ENCODE data around the gene SEMA6B. TPM values are rescaled to one million over a fixed set of nuclear protein-coding genes. Genes with fewer than 3 reads are reported as not detected.

SEMA6B gene
- total and polyA plus RNA-seq, 9 donors = 15.6 to 63.2 (median 50.8) TPM

DNA sequence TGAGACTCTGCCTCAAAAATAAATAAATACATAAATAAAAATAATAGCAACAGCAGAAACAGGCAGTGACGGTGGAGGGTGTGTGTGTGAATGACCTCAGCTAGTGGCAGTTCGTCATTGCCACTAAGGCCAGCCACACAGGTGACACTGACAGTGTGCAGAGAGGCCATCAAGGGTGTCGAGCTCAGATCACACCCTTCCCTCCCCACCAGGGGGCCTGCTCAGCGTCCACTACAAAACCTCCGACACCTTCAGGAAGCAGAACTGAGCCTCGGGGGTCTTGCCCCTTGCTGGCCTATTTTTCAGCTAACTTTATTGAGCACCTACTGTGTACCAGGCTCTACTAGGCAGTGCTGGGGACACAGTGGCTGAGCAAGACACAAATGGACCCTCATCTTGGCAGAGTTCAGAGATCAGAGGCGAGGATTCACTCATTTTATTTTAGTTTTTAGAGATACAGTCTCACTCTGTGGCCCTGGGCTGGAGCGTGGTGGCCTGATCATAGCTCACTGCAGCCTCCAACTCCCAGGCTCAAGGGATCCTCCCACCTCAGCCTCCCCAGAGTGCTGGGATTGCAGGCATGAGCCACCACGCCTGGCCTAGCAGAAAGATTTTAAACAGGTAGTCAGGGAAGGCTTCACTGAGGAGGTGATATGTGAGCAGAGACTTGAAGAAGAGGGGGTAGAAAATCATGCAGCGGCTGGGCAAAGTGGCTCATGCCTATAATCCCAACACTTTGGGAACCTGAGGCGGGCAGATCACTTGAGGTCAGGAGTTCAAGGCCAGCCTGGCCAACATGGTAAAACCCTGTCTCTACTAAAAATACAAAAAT, 30.3 kb upstream of the SEMA6B start:
- Histone ChIP-seq H3K27me3 (ENCODE audit: control insufficient read depth, insufficient read depth, low read length) (peaks cover 12% of the 10 kb centered on the region), H3K4me1 (ENCODE audit: control insufficient read depth, insufficient read depth, low read length) (peaks cover 34% of the 10 kb centered on the region), H3K4me3 (ENCODE audit: low read length) (no peak overlapping the region), H3K27ac (ENCODE audit: low read length) (no peak overlapping the region), H3K36me3 (ENCODE audit: control insufficient read depth, insufficient read depth, low read length) (no peaks in the 10 kb centered on the region), H3K9me3 (replicated peaks; ENCODE audit: control insufficient read depth, low read depth, low read length) (no peaks in the 10 kb centered on the region)
- no peak for DNase-seq
- 49% methylated on average over 6 of the region's 11 CpGs for whole genome bisulfite sequencing (ENCODE audit: insufficient coverage)

- DNase-seq = no peak
- no peaks in the 10 kb centered on the region for H3K9me3 ChIP-seq (replicated peaks; ENCODE audit: control insufficient read depth, low read depth, low read length)
- no peaks in the 10 kb centered on the region for H3K36me3 ChIP-seq (ENCODE audit: control insufficient read depth, insufficient read depth, low read length)
- H3K27ac ChIP-seq (ENCODE audit: low read length) = peak overlapping the region; percentile 42
- H3K27me3 ChIP-seq (ENCODE audit: control insufficient read depth, insufficient read depth, low read length) = peaks cover 21% of the 10 kb centered on the region
- no peak overlapping the region for H3K4me3 ChIP-seq (ENCODE audit: low read length)
- WGBS (ENCODE audit: insufficient coverage) = 36% methylated on average over 7 of the region's 9 CpGs
- peaks cover 42% of the 10 kb centered on the region for H3K4me1 ChIP-seq (ENCODE audit: control insufficient read depth, insufficient read depth, low read length)
Measured at GRCh38 chr19:4588291-4588761, 28.8 kb upstream of the SEMA6B start.

GRCh38 chr19:4587527-4587926, 28.0 kb upstream of the SEMA6B start:
- Histone ChIP-seq H3K27me3 (ENCODE audit: control insufficient read depth, insufficient read depth, low read length) (peaks cover 22% of the 10 kb centered on the region), H3K4me1 (ENCODE audit: control insufficient read depth, insufficient read depth, low read length) (peaks cover 38% of the 10 kb centered on the region)
- 80% methylated on average over 1 of the region's 6 CpGs for WGBS (ENCODE audit: insufficient coverage)

DNA sequence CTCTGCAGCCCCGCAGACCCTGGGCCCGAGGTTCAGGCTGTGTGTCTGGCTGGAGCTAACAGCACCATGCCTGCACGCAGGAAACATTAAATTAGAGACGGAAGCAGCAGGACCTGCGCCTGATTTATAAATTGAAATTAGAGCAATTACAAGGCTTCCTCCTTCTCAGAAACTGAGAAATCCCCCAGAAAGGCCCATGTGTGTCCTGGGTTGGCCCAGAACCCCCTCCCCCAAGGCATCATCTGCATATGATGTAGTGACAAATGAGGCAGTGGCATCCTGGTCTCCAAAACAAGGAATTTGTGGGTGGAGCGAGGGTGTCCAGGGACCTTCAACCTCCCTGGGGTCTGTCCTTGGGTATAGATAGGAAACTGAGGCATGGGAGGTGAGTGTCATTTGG, 27.2 kb upstream of the SEMA6B start:
- peaks cover 44% of the 10 kb centered on the region for H3K4me1 ChIP-seq (ENCODE audit: control insufficient read depth, insufficient read depth, low read length)
- H3K36me3 ChIP-seq (ENCODE audit: control insufficient read depth, insufficient read depth, low read length) = no peaks in the 10 kb centered on the region
- no peak for DNase-seq
- WGBS (ENCODE audit: insufficient coverage) = 33% methylated on average over 1 of the region's 6 CpGs
- H3K27me3 ChIP-seq (ENCODE audit: control insufficient read depth, insufficient read depth, low read length) = peaks cover 28% of the 10 kb centered on the region
- no peak overlapping the region for H3K4me3 ChIP-seq (ENCODE audit: low read length)
- H3K9me3 ChIP-seq (replicated peaks; ENCODE audit: control insufficient read depth, low read depth, low read length) = no peaks in the 10 kb centered on the region
- H3K27ac ChIP-seq (ENCODE audit: low read length) = no peak overlapping the region

More at GRCh38 chr19:4587527-4587926, 28.0 kb upstream of the SEMA6B start:
- no peak for DNase-seq
- Histone ChIP-seq H3K27ac (ENCODE audit: low read length) (peak overlapping the region; percentile 2), H3K9me3 (replicated peaks; ENCODE audit: control insufficient read depth, low read depth, low read length) (no peaks in the 10 kb centered on the region), H3K4me3 (ENCODE audit: low read length) (no peak overlapping the region), H3K36me3 (ENCODE audit: control insufficient read depth, insufficient read depth, low read length) (no peaks in the 10 kb centered on the region)

GRCh38 chr19:4586245-4586644, 26.8 kb upstream of the SEMA6B start:
- no peak for DNase-seq
- peaks cover 29% of the 10 kb centered on the region for H3K27me3 ChIP-seq (ENCODE audit: control insufficient read depth, insufficient read depth, low read length)
- 25% methylated on average over 1 of the region's 6 CpGs for WGBS (ENCODE audit: insufficient coverage)
- H3K36me3 ChIP-seq (ENCODE audit: control insufficient read depth, insufficient read depth, low read length) = no peaks in the 10 kb centered on the region
- no peak overlapping the region for H3K27ac ChIP-seq (ENCODE audit: low read length)
- H3K9me3 ChIP-seq (replicated peaks; ENCODE audit: control insufficient read depth, low read depth, low read length) = no peaks in the 10 kb centered on the region
- H3K4me1 ChIP-seq (ENCODE audit: control insufficient read depth, insufficient read depth, low read length) = peaks cover 45% of the 10 kb centered on the region
- no peak overlapping the region for H3K4me3 ChIP-seq (ENCODE audit: low read length)

- Histone ChIP-seq H3K36me3 (ENCODE audit: control insufficient read depth, insufficient read depth, low read length) (no peaks in the 10 kb centered on the region), H3K4me3 (ENCODE audit: low read length) (no peak overlapping the region), H3K27ac (ENCODE audit: low read length) (no peak overlapping the region), H3K9me3 (replicated peaks; ENCODE audit: control insufficient read depth, low read depth, low read length) (no peaks in the 10 kb centered on the region), H3K4me1 (ENCODE audit: control insufficient read depth, insufficient read depth, low read length) (peaks cover 48% of the 10 kb centered on the region), H3K27me3 (ENCODE audit: control insufficient read depth, insufficient read depth, low read length) (peaks cover 33% of the 10 kb centered on the region)
- no CpG with 5 or more reads among the region's 1 CpG for WGBS (ENCODE audit: insufficient coverage)
- no peak for DNase-seq
Measured at GRCh38 chr19:4585556-4585955, 26.1 kb upstream of the SEMA6B start.

DNA sequence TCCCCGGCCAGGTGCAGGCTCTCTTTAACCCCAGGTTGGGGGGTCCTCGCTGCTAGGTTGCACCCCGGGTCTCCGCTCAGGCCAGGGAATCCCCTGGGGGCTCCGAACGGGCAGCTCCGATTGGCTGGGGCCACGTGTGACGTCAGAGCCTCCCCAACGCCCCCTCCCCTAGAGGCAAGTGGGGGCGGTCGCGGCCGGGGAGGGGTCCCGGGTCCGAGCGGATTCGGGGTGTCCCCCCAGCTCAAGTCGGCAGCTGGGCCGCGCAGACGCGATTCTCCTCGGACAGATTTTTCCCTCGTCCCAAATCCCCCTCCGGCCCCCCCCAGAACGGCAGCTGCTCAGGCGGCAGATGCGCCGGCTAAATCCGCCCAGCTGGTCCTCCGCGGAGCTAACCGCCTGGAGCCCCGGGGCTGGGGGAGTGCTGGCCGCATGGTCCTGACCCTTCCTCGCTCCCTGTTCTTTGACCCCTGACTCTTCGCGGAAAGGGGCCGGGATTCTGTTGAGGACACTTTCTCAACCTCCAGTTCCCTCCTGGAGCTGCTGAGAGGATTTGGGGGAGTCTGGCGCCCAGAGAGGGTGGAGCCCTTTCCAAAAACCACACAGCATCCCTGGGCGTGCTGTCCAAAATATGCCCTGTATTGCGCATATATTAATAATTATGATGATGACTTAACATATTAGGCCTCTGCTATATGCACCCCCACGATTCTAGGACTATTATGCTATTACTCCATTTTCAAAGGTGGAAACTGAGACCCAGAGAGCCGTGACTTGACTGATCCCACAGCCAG, 25.4 kb upstream of the SEMA6B start:
- Histone ChIP-seq H3K9me3 (replicated peaks; ENCODE audit: control insufficient read depth, low read depth, low read length) (no peaks in the 10 kb centered on the region), H3K27ac (ENCODE audit: low read length) (peak overlapping the region; percentile 86), H3K36me3 (ENCODE audit: control insufficient read depth, insufficient read depth, low read length) (no peaks in the 10 kb centered on the region), H3K4me1 (ENCODE audit: control insufficient read depth, insufficient read depth, low read length) (peaks cover 55% of the 10 kb centered on the region), H3K27me3 (ENCODE audit: control insufficient read depth, insufficient read depth, low read length) (peaks cover 39% of the 10 kb centered on the region), H3K4me3 (ENCODE audit: low read length) (peak overlapping the region; percentile 57)
- DNase-seq = peak; percentile 88
- 1% methylated on average over 32 of the region's 45 CpGs for WGBS (ENCODE audit: insufficient coverage)

DNA sequence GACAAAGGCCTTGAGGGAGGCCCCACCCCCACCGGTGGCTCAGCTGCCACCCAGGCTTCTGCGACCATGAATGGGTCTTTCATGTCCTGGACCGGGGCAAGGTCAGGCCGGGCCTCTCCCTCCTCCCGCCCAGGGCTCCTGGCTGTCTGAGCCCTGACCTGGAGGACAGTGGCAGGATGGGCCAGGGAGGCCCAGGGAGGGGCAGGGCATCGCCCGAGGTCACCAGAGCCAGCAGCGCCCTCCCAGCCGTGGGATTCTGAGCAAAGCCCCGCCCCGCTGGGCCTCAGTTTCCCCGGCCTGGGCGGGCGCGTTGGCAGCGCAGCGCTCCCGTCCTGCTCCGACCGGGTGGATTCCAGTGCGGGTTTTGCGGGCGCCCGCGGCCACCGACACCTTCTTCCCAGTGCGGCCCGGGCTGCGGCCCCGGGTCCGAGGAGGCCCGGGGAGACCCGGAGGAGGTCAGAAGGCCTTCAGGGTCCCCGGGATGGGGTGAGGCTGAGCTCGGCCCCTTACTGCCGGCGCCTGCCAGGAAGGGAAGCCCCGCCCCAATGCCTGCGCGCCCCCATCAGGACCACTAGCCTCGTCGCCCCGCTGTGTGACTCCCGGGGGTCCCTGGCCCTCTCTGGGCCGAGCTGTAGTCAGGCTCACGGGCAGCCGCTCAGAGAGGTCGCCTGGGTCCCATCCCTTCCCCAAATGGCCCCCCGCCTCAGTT, 24.6 kb upstream of the SEMA6B start:
- whole genome bisulfite sequencing (ENCODE audit: insufficient coverage) = 2% methylated on average over 49 of the region's 49 CpGs
- Histone ChIP-seq H3K27ac (ENCODE audit: low read length) (peak overlapping the region; percentile 86), H3K36me3 (ENCODE audit: control insufficient read depth, insufficient read depth, low read length) (no peaks in the 10 kb centered on the region), H3K9me3 (replicated peaks; ENCODE audit: control insufficient read depth, low read depth, low read length) (no peaks in the 10 kb centered on the region), H3K4me3 (ENCODE audit: low read length) (peak overlapping the region; percentile 57), H3K4me1 (ENCODE audit: control insufficient read depth, insufficient read depth, low read length) (peaks cover 53% of the 10 kb centered on the region), H3K27me3 (ENCODE audit: control insufficient read depth, insufficient read depth, low read length) (peaks cover 47% of the 10 kb centered on the region)
- DNase-seq = peak; percentile 53

- H3K4me1 ChIP-seq (ENCODE audit: control insufficient read depth, insufficient read depth, low read length) = peaks cover 51% of the 10 kb centered on the region
- peaks cover 48% of the 10 kb centered on the region for H3K27me3 ChIP-seq (ENCODE audit: control insufficient read depth, insufficient read depth, low read length)
- no peaks in the 10 kb centered on the region for H3K9me3 ChIP-seq (replicated peaks; ENCODE audit: control insufficient read depth, low read depth, low read length)
- WGBS (ENCODE audit: insufficient coverage) = 57% methylated on average over 14 of the region's 16 CpGs
- H3K4me3 ChIP-seq (ENCODE audit: low read length) = no peak overlapping the region
- no peak overlapping the region for H3K27ac ChIP-seq (ENCODE audit: low read length)
- H3K36me3 ChIP-seq (ENCODE audit: control insufficient read depth, insufficient read depth, low read length) = peaks cover 3% of the 10 kb centered on the region
- DNase-seq = no peak
Measured at GRCh38 chr19:4582980-4583842, 23.7 kb upstream of the SEMA6B start.
